ENCODE data around the gene PPP2R2B.
"Not testable (repeated sequence)": the region's sequence is repeated elsewhere in the genome, so short reads cannot be mapped to it uniquely, and the experiment has no call there.

PPP2R2B gene

GRCh38 chr5:146731909-146732659, 146.5 kb downstream of the PPP2R2B start:
- DNase-seq: no peak

GRCh38 chr5:146728746-146729145, 149.8 kb downstream of the PPP2R2B start:
- DNase-seq: not testable (repeated sequence)

DNA sequence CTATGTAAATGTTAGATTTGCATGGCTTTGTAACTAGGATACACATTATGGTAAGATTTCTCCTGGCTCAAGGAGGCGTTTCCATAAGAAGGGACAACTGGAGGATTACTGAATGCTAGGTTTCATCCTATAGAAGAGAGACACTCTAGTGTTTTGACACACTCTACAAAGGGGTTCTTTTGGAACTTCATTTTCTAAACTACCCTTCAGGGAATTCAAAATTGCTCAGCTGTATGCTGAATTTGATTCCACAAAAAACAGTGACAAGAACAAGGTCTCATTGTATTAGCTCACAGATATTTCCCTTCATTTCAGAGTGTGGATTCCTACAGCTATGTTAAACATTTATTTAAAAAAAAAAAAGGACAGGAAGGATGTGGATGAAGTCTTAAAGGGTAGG, 151.7 kb downstream of the PPP2R2B start:
- no peak for DNase-seq

GRCh38 chr5:146726020-146726419, 152.5 kb downstream of the PPP2R2B start:
- no peak for DNase-seq

- DNase-seq: no peak
Observed at GRCh38 chr5:146725025-146725424, 153.5 kb downstream of the PPP2R2B start.

GRCh38 chr5:146722361-146722779, 156.2 kb downstream of the PPP2R2B start:
- DNase-seq: no peak

DNA sequence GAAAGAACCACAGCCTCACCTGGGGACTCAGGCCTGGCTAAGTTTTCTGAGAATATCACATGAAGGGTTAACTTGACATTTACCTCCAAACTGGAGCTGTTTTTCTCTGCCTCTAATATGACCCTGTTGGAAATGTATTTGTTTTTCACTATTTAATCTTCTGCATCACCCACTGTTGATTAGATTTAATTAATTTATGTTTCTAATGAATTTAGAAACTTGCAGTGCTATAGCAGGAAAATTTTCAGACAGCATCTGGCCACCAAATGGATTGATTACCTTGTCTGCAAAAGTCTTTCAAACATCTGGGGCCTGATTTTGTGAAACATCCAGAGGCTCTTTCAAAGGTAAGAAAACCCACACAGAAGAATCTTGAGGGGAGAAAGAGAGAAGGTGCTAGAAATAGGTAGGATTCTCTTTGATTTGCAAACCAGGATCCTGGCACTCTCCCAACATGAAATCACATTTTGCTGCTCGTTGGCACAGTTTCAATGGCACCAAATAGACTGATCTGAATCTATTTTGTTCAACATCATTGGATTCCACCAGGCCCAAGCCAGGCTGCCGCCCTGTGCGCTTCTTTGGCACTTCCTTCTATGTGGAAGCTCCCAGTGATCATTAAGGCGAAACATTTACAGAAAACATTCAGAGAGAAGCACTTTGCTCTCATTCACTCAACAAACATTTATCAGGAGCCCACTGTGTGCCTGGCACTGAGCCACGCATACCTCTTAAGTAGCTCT, 157.3 kb downstream of the PPP2R2B start:
- DNase-seq: no peak

- no peak for DNase-seq
Observed at GRCh38 chr5:146720107-146720506, 158.4 kb downstream of the PPP2R2B start.

DNA sequence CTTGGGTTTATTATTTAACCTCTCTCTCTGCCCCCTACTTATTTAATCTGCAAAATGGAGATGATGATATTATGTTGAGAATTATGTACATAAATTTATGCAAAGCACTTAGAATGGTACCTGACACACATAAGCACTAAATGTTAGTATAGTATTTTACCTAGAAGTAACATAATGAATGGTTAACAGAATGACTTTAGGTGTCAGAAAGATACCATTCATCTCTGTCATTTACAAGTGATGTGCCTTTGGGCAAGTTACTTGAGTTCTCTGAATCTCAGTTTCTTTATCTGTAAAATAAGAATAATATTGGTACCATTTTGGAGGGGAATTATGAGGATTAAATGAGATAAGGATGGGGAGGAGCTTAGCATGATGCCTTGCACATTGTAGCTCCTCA, 159.4 kb downstream of the PPP2R2B start:
- DNase-seq: no peak

GRCh38 chr5:146718609-146719008, 159.9 kb downstream of the PPP2R2B start:
- DNase-seq: no peak

GRCh38 chr5:146717951-146718350, 160.6 kb downstream of the PPP2R2B start:
- no peak for DNase-seq

DNA sequence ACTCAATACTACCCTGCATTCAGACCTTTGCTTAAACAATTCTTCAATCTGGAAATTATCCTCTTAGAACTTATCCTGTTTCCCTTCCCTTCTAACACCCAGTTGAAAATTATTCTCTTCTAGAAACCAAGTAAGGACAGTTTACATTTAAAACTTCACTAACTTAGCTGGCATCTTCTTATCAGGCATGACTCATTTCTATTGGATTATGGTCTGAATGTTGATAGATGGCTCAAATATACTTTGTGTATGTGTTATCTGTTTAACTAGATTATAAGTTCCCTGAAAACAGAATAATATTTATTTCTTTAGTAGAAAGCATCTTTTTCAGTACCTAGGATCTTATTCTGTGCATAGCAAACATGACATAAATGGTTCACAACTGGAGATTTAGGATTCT, 161.9 kb downstream of the PPP2R2B start:
- no peak for DNase-seq

DNA sequence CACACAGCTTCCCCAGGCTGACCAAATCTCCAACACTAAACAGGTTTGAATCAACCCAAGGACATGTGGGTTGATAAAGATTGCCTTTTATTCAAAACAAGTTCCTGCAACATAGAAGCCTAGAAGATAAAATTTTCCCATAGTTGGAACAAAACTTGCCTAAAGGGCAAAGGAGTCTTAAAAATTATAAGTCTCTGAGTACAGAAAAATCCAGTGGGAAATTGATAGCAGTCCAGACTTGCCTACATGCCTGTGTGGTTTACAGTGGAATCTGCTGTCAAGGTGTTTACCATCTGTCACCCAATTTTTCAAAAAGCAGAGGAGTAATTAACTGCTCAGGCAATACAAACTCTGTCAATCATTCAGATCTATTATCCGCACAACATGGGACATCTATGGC, 168.2 kb downstream of the PPP2R2B start:
- DNase-seq: no peak

GRCh38 chr5:146707316-146707715, 171.2 kb downstream of the PPP2R2B start:
- DNase-seq: no peak

- DNase-seq: no peak
Observed at GRCh38 chr5:146706321-146706972, 172.1 kb downstream of the PPP2R2B start.

DNA sequence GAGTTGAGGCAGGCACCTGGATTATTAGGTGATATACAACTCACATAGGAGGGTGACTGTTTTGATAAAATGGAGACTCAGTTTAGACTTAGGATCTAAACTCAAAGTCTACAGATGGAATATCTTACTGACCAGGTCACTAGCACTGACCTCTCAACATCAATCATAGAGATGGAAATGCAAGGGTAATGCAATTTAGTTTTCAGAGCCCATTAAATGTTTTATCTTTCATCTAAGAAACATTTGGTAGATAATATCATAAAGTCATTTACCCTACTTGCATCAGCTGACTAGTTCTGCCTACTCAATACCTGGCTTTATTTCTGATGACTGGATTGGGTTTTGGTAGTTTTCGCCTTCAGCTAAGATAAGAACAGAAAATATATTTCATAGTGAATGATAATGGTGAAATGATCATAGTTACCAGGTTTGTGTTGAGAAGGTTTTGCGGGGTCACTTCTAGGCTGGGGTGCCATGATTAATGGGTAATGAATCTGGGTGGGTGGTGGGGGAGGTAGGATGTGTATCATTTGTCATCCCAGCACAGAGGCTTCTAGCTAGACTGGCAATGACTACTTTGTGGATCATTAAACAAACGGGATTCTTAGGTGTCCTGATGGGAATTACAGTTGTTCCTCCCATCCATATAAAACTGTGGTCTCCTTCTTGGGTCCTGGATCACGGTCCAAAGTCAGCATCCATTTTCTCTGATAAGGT, 173.4 kb downstream of the PPP2R2B start:
- DNase-seq: no peak

- DNase-seq: no peak
Observed at GRCh38 chr5:146703899-146704298, 174.7 kb downstream of the PPP2R2B start.

DNA sequence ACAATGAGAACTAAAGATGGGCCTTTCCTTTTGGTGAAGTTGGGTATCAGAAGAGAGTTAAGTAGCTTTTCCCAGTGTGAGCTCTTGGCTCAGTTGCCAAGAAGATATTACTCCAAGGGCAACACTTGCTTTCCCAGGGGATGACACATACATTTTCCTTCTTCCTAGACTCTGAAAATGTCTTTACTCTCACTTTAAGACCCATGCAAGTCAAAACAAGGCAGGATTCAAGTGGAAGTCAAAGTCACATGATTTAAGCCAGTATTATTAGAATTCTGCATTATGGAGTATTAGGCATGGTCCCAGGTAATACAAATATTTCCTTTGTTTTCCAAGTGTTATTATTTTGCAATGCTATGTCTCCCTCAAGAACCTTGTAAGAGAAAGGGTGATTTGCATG, 175.1 kb downstream of the PPP2R2B start:
- no peak for DNase-seq

DNA sequence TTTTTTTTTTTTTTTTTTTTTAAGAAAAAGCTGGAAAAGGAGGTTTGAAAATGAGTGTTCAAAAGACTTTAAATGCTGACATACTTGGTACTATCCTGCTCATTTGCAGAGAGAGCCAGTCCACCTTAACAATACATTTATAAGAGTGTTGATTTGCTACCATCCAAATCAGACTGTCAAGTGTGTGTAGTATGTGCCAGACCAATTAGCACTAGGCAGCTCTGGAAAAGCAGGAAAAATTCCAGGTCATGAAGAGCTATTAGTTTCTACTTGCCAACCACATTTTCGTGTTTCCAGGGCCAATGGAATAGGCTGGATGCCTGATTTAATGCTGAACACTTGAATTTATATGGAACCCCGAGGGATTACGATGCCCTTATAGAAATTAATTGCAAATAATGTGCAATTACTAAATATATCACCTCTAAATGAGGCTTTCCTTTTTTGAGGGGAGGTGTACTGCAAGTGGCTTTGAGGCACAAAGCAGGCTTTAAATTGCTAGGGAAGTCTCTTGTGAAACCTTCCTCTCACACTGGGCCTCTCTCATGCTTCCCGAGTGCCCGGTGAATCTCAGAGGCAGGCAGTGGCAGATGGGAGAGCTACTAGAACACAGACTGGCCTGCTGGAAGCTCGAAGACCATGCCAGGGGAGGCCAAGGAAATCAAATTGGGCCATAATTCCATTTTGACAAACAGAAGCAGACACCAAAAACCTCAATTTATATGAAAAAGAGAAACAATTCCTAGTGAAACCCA, 178.7 kb downstream of the PPP2R2B start:
- no peak for DNase-seq

DNA sequence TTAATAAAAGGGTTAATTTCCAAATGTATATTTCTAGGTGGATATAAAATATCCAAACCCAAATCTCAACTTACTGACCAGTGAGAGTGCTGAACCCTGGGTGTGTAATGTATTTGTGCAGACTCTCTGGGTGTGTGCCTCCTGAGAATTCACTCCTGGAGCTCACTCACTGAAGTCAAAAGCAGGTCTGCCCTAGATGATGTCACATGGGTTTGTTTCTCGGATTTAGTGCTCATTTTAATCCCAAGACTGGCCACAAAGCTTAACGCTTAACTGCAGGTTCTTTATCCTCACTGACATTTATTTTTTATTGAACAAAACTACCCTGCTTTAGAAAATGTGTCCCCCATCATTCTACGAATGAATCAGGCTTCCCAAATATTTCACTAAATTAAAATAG, 179.4 kb downstream of the PPP2R2B start:
- DNase-seq: no peak

DNA sequence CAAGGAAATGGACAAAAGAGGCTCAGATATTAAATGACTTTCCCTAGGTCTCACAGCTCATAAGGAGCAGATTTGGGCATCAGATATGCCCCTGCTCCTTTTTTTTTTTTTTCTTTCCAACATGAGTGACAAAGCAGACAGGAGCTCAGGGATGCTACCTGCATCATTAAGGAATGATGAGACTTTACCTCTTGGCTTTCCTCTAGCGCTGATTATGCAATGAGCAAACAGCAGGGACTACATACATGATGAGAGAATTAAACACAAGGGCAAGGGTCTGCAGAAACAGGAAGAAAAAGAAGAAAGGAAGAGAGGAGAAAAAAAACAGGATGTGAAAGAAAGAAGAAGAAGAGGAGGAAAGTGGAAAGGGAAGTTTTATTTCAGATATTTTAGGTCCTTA, 179.9 kb downstream of the PPP2R2B start:
- no peak for DNase-seq

- no peak for DNase-seq
Observed at GRCh38 chr5:146697211-146697610, 181.3 kb downstream of the PPP2R2B start.

- no peak for DNase-seq
Observed at GRCh38 chr5:146695646-146696045, 182.9 kb downstream of the PPP2R2B start.
